Astrocyte (in vitro differentiated cells and primary cell): Measurements from ENCODE around the gene A3GALT2. TPM values are rescaled to one million over a fixed set of nuclear protein-coding genes. Genes with fewer than 3 reads are reported as not detected.

ENCODE experiments used
- DNase-seq: peaks from one replicate; pipeline ENCODE4 v3.0.0-alpha.2; 2010; ENCODE audit warnings: low read depth
- FAIRE-seq: peaks from 2 replicates; lab custom pipeline; 2011; peaks lifted over from hg19 to GRCh38; lab: Jason Lieb, UNC
- H2AFZ ChIP-seq: 2 replicates; pipeline ENCODE4 v1.6.0; 2012; ENCODE audit warnings: low read depth, low read length, inconsistent platforms
- H3K27ac ChIP-seq: 2 replicates; pipeline ENCODE4 v1.5.1; 2011; ENCODE audit warnings: low read depth, low read length, inconsistent platforms
- H3K27me3 ChIP-seq: 2 replicates; pipeline ENCODE4 v1.6.0; 2011; ENCODE audit warnings: low read length, inconsistent platforms; ENCODE audit not compliant: insufficient read depth
- H3K36me3 ChIP-seq: 2 replicates; pipeline ENCODE4 v1.5.1; 2011; ENCODE audit warnings: low read length, inconsistent platforms; ENCODE audit not compliant: insufficient read depth
- H3K4me1 ChIP-seq: 2 replicates; pipeline ENCODE4 v1.5.1; 2011; ENCODE audit warnings: low read length, inconsistent platforms; ENCODE audit not compliant: insufficient read depth
- H3K4me2 ChIP-seq: 2 replicates; pipeline ENCODE4 v1.6.0; 2012; ENCODE audit warnings: low read length, inconsistent platforms
- H3K4me3 ChIP-seq: 2 replicates; pipeline ENCODE4 v1.5.1; 2011; ENCODE audit warnings: low read depth, mild to moderate bottlenecking, low read length, inconsistent platforms; ENCODE audit not compliant: insufficient read depth
- H3K79me2 ChIP-seq: 2 replicates; pipeline ENCODE4 v1.6.0; 2012; ENCODE audit warnings: mild to moderate bottlenecking, low read length, inconsistent platforms; ENCODE audit not compliant: insufficient read depth
- H3K9ac ChIP-seq: 2 replicates; pipeline ENCODE4 v1.6.0; 2012; ENCODE audit warnings: mild to moderate bottlenecking, low read length, inconsistent platforms
- H3K9me3 ChIP-seq: 2 replicates; pipeline ENCODE4 v1.5.1; 2012; ENCODE audit warnings: low read depth, mild to moderate bottlenecking, low read length, inconsistent platforms; ENCODE audit not compliant: insufficient read depth
- H4K20me1 ChIP-seq: 2 replicates; pipeline ENCODE4 v1.6.0; 2012; ENCODE audit warnings: low read length, inconsistent platforms; ENCODE audit not compliant: insufficient read depth
- H3K27ac Mint-ChIP-seq: one replicate; pipeline ENCODE4 v1.8.0; 2021; ENCODE audit warnings: mild to moderate bottlenecking, mixed read lengths; ENCODE audit not compliant: unreplicated experiment
- H3K27me3 Mint-ChIP-seq: one replicate; pipeline ENCODE4 v1.8.0; 2021; ENCODE audit warnings: low read depth, mixed read lengths; ENCODE audit not compliant: unreplicated experiment
- H3K36me3 Mint-ChIP-seq: one replicate; pipeline ENCODE4 v1.8.0; 2021; ENCODE audit warnings: low read depth, mixed read lengths; ENCODE audit not compliant: unreplicated experiment
- H3K4me1 Mint-ChIP-seq: one replicate; pipeline ENCODE4 v1.8.0; 2021; ENCODE audit warnings: low read depth, mixed read lengths; ENCODE audit not compliant: unreplicated experiment
- H3K4me3 Mint-ChIP-seq: one replicate; pipeline ENCODE4 v1.8.0; 2021; ENCODE audit warnings: mild to moderate bottlenecking, moderate library complexity, mixed read lengths; ENCODE audit not compliant: unreplicated experiment
- H3K9me3 Mint-ChIP-seq: one replicate; pipeline ENCODE4 v1.8.0; 2021; ENCODE audit warnings: mild to moderate bottlenecking, mixed read lengths; ENCODE audit not compliant: unreplicated experiment
- CTCF ChIP-seq: IDR thresholded peaks from 2 replicates; pipeline ENCODE4 v1.5.1; 2011; ENCODE audit warnings: low read depth, mild to moderate bottlenecking, inconsistent platforms, low read length, moderate library complexity; ENCODE audit not compliant: insufficient read depth
- EZH2 ChIP-seq: IDR thresholded peaks from 2 replicates; pipeline ENCODE4 v1.6.1; 2012; ENCODE audit warnings: mild to moderate bottlenecking, low read length, inconsistent platforms; ENCODE audit not compliant: insufficient read depth
- total RNA-seq: library from RNA; stranded (reverse); gene quantifications from 2 replicates; pipeline ENCODE4 v1.2.1, GENCODE V29; 2021

A3GALT2 gene
- total RNA-seq, 1 donor from 2014 or later: not detected

GRCh38 chr1:33269621-33270020, 51.3 kb downstream of the A3GALT2 start:
- FAIRE-seq (no peak), DNase-seq (no peak)
- Histone ChIP-seq H3K9ac (no peak overlapping the region), H3K27me3 (no peaks in the 10 kb centered on the region), H2AFZ (no peak overlapping the region), H3K4me3 (no peak overlapping the region), H3K79me2 (peaks cover 87% of the 10 kb centered on the region), H3K4me2 (no peak overlapping the region), H4K20me1 (peaks cover 98% of the 10 kb centered on the region), H3K36me3 (no peaks in the 10 kb centered on the region), H3K9me3 (no peaks in the 10 kb centered on the region), H3K27ac (no peak overlapping the region), H3K4me1 (no peaks in the 10 kb centered on the region)
- H3K27me3 Mint-ChIP-seq: no peaks in the 10 kb centered on the region
- peaks cover 17% of the 10 kb centered on the region for H3K36me3 Mint-ChIP-seq
- peaks cover 20% of the 10 kb centered on the region for H3K4me1 Mint-ChIP-seq
- no peak overlapping the region for H3K4me3 Mint-ChIP-seq
- H3K27ac Mint-ChIP-seq: no peak overlapping the region
- no peaks in the 10 kb centered on the region for H3K9me3 Mint-ChIP-seq
- TF ChIP-seq EZH2: no peak
- no peak for TF ChIP-seq CTCF

GRCh38 chr1:33268927-33269610, 51.8 kb downstream of the A3GALT2 start:
- no peak for FAIRE-seq

More at GRCh38 chr1:33268927-33269610, 51.8 kb downstream of the A3GALT2 start:
- peaks cover 87% of the 10 kb centered on the region for H3K79me2 ChIP-seq
- no peaks in the 10 kb centered on the region for H3K36me3 ChIP-seq
- no peak overlapping the region for H3K27ac ChIP-seq
- no peaks in the 10 kb centered on the region for H3K27me3 ChIP-seq
- Mint-ChIP-seq H3K4me3 (no peak overlapping the region), H3K4me1 (peaks cover 23% of the 10 kb centered on the region), H3K27me3 (no peaks in the 10 kb centered on the region), H3K27ac (no peak overlapping the region), H3K9me3 (no peaks in the 10 kb centered on the region), H3K36me3 (peaks cover 17% of the 10 kb centered on the region)
- H3K9me3 ChIP-seq: no peaks in the 10 kb centered on the region
- no peak overlapping the region for H2AFZ ChIP-seq
- TF ChIP-seq EZH2: no peak
- no peak for TF ChIP-seq CTCF
- H3K4me2 ChIP-seq: no peak overlapping the region
- peaks cover 98% of the 10 kb centered on the region for H4K20me1 ChIP-seq
- DNase-seq: no peak
- no peaks in the 10 kb centered on the region for H3K4me1 ChIP-seq
- no peak overlapping the region for H3K9ac ChIP-seq
- no peak overlapping the region for H3K4me3 ChIP-seq
